Measurements from ENCODE around the gene LIPT2.

DNA sequence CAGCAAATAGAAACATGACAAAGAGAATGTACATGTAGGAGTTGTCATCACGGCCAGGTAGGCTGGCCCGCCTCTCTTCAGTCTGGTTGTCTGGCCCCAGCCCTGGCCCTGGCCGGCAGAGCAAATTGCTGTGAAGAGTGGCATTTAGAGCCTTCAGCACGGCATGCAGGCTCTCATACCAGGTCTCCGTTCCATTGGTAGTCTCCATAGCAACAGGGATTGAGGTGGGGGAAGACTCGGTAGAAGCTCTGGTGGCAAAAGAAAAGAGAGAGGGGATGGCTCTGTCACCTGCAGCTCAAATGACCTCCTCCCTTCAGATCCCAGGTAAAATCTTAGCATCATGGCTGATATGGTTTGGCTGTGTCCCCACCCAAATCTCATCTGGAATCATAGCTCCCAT is 36.2 kb downstream of the LIPT2 start:
- TF ChIP-seq CTCF (IDR thresholded peaks at IDR 0.05) (no peak), POLR2AphosphoS5 (IDR thresholded peaks at IDR 0.05) (no peak), EP300 (IDR thresholded peaks at IDR 0.05) (no peak)
